Mesodermal cell (in vitro differentiated cells): Measurements from ENCODE around the gene LRRC32.

ENCODE experiments used
- H3K27ac ChIP-seq: 2 replicates; pipeline ENCODE4 v1.7.0; 2013; ENCODE audit warnings: mild to moderate bottlenecking, low read depth, low read length, moderate library complexity; ENCODE audit not compliant: severe bottlenecking
- H3K36me3 ChIP-seq: 2 replicates; pipeline ENCODE4 v1.7.1; 2013; ENCODE audit warnings: mild to moderate bottlenecking, low read length, moderate library complexity; ENCODE audit not compliant: control insufficient read depth, insufficient read depth
- H3K4me1 ChIP-seq: one replicate; pipeline ENCODE4 v1.7.1; 2013; ENCODE audit warnings: mild to moderate bottlenecking, low read length; ENCODE audit not compliant: insufficient read depth, control insufficient read depth, poor library complexity, severe bottlenecking
- H3K4me3 ChIP-seq: 2 replicates; pipeline ENCODE4 v1.7.0; 2013; ENCODE audit warnings: low read length, control low read depth, mild to moderate bottlenecking; ENCODE audit not compliant: insufficient read depth, poor library complexity, severe bottlenecking; ENCODE audit errors: extremely low read depth
- H3K9me3 ChIP-seq: 2 replicates; pipeline ENCODE4 v1.7.1; 2013; ENCODE audit warnings: mild to moderate bottlenecking, low read length, moderate library complexity; ENCODE audit not compliant: control insufficient read depth
- WGBS, 2 experiments: methylation state at CpG; one replicate each; pipeline ENCODE4 v1.1.5; 2013; ENCODE audit warnings: missing lambda C conversion rate in 2 of 2; ENCODE audit not compliant: insufficient coverage in 2 of 2; 5-methylcytosine and 5-hydroxymethylcytosine counted together

The LRRC32 gene

GRCh38 chr11:76680518-76681425, 10.2 kb upstream of the LRRC32 start:
- Histone ChIP-seq H3K9me3 (peaks cover 5% of the 10 kb centered on the region), H3K27ac (no peak overlapping the region), H3K4me1 (peaks cover 14% of the 10 kb centered on the region), H3K4me3 (no peak overlapping the region), H3K36me3 (no peaks in the 10 kb centered on the region)
- 39 to 46% methylated on average over 19 to 22 of the region's 22 CpGs for WGBS, 2 experiments

GRCh38 chr11:76678321-76678720, 7.8 kb upstream of the LRRC32 start:
- Histone ChIP-seq H3K4me3 (no peak overlapping the region), H3K9me3 (no peaks in the 10 kb centered on the region), H3K36me3 (no peaks in the 10 kb centered on the region), H3K27ac (no peak overlapping the region), H3K4me1 (peaks cover 14% of the 10 kb centered on the region)
- WGBS, 2 experiments, result 83 to 93% methylated on average over 8 of the region's 8 CpGs

DNA sequence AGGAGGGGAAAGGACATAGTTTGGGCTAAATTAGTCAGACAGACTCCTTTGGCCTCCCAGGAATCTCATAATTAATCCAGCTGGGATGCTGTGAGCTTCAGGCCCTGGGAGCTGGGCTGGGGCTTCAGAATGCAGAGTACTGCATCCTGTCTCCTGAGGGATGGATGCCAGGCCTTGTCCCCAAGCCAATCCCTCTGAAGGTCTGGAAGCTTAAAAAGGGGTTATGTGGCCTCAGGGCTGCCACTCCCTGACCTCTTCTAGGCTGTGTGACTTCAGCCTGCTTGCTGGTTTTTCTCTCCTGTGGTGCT, 6.9 kb upstream of the LRRC32 start:
- H3K27ac ChIP-seq, result peak overlapping the region; percentile 16
- no peaks in the 10 kb centered on the region for H3K36me3 ChIP-seq
- no peaks in the 10 kb centered on the region for H3K9me3 ChIP-seq
- H3K4me3 ChIP-seq, result no peak overlapping the region
- H3K4me1 ChIP-seq, result peaks cover 14% of the 10 kb centered on the region

- peak overlapping the region; percentile 41 for H3K27ac ChIP-seq
- H3K9me3 ChIP-seq, result no peaks in the 10 kb centered on the region
- H3K36me3 ChIP-seq, result no peaks in the 10 kb centered on the region
- no peak overlapping the region for H3K4me3 ChIP-seq
- peaks cover 19% of the 10 kb centered on the region for H3K4me1 ChIP-seq
- 91% methylated on average over 13 to 16 of the region's 16 CpGs for WGBS, 2 experiments
Measured at GRCh38 chr11:76676636-76677457, 6.3 kb upstream of the LRRC32 start.

DNA sequence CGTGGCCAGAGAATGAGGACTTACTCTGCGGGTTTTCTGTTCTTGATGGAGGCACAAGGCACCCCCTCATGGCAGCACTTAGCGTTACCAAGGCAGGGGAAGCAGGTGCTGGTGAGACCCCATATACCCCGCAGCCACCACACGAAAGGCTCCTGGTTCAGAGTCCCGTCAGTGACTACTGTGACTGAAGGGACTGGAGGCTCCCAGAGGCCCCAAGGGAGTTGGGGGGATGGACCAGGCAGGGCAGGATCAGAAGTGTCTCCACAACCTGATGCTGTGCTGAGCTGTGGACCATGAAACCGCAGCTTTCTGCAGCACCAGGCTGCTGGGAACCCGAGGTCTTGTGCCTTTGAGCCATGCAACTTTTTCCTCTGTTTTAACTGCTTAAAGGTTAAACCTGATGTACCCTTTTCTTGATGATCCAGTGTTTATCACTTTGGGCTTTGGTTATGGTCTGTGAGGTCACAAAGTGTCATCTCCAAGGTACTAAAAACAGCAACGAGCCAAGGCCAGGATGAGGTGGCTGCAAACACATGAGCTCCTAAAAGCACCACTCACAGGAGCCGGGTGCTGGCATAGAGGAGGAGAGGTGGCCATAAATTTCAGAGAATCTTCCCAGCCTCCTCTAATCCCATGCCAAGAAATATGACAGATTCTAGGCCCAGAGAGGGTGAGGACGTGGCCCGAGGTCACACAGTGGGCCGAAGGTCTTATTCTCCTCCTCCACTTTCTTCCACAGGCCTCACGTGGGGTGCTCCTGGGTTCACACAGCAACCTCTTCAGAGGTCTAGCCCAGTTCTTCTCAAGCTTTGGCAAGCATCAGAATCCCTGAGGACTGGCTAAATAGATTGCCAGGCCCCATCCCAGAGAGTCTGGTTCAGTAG, 4.2 kb upstream of the LRRC32 start:
- no peak overlapping the region for H3K4me3 ChIP-seq
- H3K9me3 ChIP-seq, result no peaks in the 10 kb centered on the region
- H3K27ac ChIP-seq, result no peak overlapping the region
- no peaks in the 10 kb centered on the region for H3K36me3 ChIP-seq
- WGBS, 2 experiments, result 96 to 98% methylated on average over 13 of the region's 14 CpGs
- H3K4me1 ChIP-seq, result peaks cover 19% of the 10 kb centered on the region

- H3K36me3 ChIP-seq, result peaks cover 2% of the 10 kb centered on the region
- no peak overlapping the region for H3K4me3 ChIP-seq
- H3K27ac ChIP-seq, result no peak overlapping the region
- 95 to 100% methylated on average over 4 to 5 of the region's 5 CpGs for WGBS, 2 experiments
- H3K9me3 ChIP-seq, result no peaks in the 10 kb centered on the region
- peaks cover 19% of the 10 kb centered on the region for H3K4me1 ChIP-seq
Measured at GRCh38 chr11:76673176-76674142, 2.9 kb upstream of the LRRC32 start.

GRCh38 chr11:76672431-76673175, 2.1 kb upstream of the LRRC32 start:
- no peak overlapping the region for H3K27ac ChIP-seq
- peaks cover 19% of the 10 kb centered on the region for H3K4me1 ChIP-seq
- H3K4me3 ChIP-seq, result no peak overlapping the region
- no peaks in the 10 kb centered on the region for H3K9me3 ChIP-seq
- H3K36me3 ChIP-seq, result peaks cover 4% of the 10 kb centered on the region
- WGBS, 2 experiments, result 91 to 96% methylated on average over 10 to 11 of the region's 14 CpGs

- Histone ChIP-seq H3K36me3 (peaks cover 4% of the 10 kb centered on the region), H3K4me3 (no peak overlapping the region), H3K27ac (no peak overlapping the region), H3K9me3 (no peaks in the 10 kb centered on the region), H3K4me1 (peaks cover 19% of the 10 kb centered on the region)
- WGBS, 2 experiments, result 87 to 93% methylated on average over 3 of the region's 5 CpGs
Measured at GRCh38 chr11:76671626-76672309, 1.2 kb upstream of the LRRC32 start.

GRCh38 chr11:76671237-76671592, 668 bp upstream of the LRRC32 start:
- peak overlapping the region; percentile 41 for H3K27ac ChIP-seq
- 40 to 43% methylated on average over 5 to 8 of the region's 8 CpGs for WGBS, 2 experiments
- peaks cover 4% of the 10 kb centered on the region for H3K36me3 ChIP-seq
- peak overlapping the region; percentile 54 for H3K4me3 ChIP-seq
- peaks cover 20% of the 10 kb centered on the region for H3K4me1 ChIP-seq
- H3K9me3 ChIP-seq, result no peaks in the 10 kb centered on the region
